A549 (cell line): ENCODE data around the gene PIP4K2A. TPM values are rescaled to one million over a fixed set of nuclear protein-coding genes. Genes with fewer than 3 reads are reported as not detected.
A peak's percentile ranks its signal among the peaks of the same experiment; 100 is the strongest.

ENCODE experiments used
- ATAC-seq, 2 experiments: fragments of 200-7000 bp in 1 of 2; fragments of >200 bp in 1 of 2; cut with Nextera tagmentation in 1 of 2; cut with Tn5 transposase in 1 of 2; 3 replicates each; pipeline versions ENCODE4 v1.8.0 to v1.9.1; 2018 to 2020; ENCODE audit warnings: mild to moderate bottlenecking in 1 of 2, moderate library complexity in 1 of 2
- CTCF ChIA-PET: fragments of 300-600 bp; sonication (Branson Sonifier 250); formaldehyde crosslinking; extraction: SDS; loops from one replicate; lab custom pipeline; 2021; ENCODE audit warnings: antibody characterized with exemption, inconsistent platforms; lab: Yijun Ruan, JAX
- POLR2A ChIA-PET: fragments of 350-600 bp; formaldehyde crosslinking; extraction: SDS; loops from one replicate; lab custom pipeline; 2021; ENCODE audit warnings: antibody characterized with exemption, inconsistent platforms; lab: Yijun Ruan, JAX
- DNase-seq, 2 experiments: peaks; one replicate each; pipeline versions ENCODE4 v3.0.0 to v3.0.0-alpha.2; 2011 to 2016; ENCODE audit warnings: low read depth in 1 of 2, low spot score in 1 of 2
- FAIRE-seq: peaks from 2 replicates; lab custom pipeline; 2011; peaks lifted over from hg19 to GRCh38; lab: Jason Lieb, UNC
- H3K27ac ChIP-seq, 2 experiments: fragments of >200 bp; sonication (Bioruptor Twin); formaldehyde crosslinking; 3 replicates each; pipeline ENCODE4 v1.5.1; 2016 to 2017
- H3K4me1 ChIP-seq: fragments of >200 bp; sonication (Bioruptor Twin); formaldehyde crosslinking; 3 replicates; pipeline ENCODE4 v1.6.1; 2016
- H3K4me2 ChIP-seq: fragments of >200 bp; sonication (Bioruptor Twin); formaldehyde crosslinking; 3 replicates; pipeline ENCODE4 v1.6.1; 2016
- H3K4me3 ChIP-seq: fragments of >200 bp; sonication (Bioruptor Twin); formaldehyde crosslinking; 3 replicates; pipeline ENCODE4 v1.5.1; 2016
- H3K9me3 ChIP-seq: fragments of >200 bp; sonication (Bioruptor Twin); formaldehyde crosslinking; 3 replicates; pipeline ENCODE4 v1.6.1; 2016
- ATOH8 ChIP-seq: fragments of 250-450 bp; sonication (Bioruptor Pico); IDR thresholded peaks from 2 replicates; pipeline ENCODE4 v1.5.0; 2020; ENCODE audit warnings: low read depth, mild to moderate bottlenecking, moderate library complexity
- BHLHE40 ChIP-seq: IDR thresholded peaks from 2 replicates; pipeline ENCODE4 v1.6.1; 2012; ENCODE audit warnings: low read depth, low read length, inconsistent platforms
- CBX2 ChIP-seq: fragments of 200-600 bp; sonication (generic); IDR thresholded peaks from 2 replicates; pipeline ENCODE4 v1.6.1; 2016; ENCODE audit warnings: low read depth, mild to moderate bottlenecking, borderline replicate concordance
- CHD2 ChIP-seq: fragments of 150-350 bp; IDR thresholded peaks from 2 replicates; pipeline ENCODE4 v1.6.1; 2014; ENCODE audit warnings: low read length; ENCODE audit not compliant: partially characterized antibody
- EP300 ChIP-seq, 2 experiments: fragments of >200 bp; sonication (Bioruptor Twin); formaldehyde crosslinking; IDR thresholded peaks; 2 replicates in 1 of 2; 3 replicates in 1 of 2; pipeline ENCODE4 v1.6.1; 2016 to 2017
- ESRRA ChIP-seq: fragments of 150-350 bp; IDR thresholded peaks from 2 replicates; pipeline ENCODE4 v1.6.1; 2014; ENCODE audit warnings: mild to moderate bottlenecking, low read length, borderline replicate concordance
- FOSB ChIP-seq: fragments of 250-450 bp; sonication (Bioruptor Pico); IDR thresholded peaks from 2 replicates; pipeline ENCODE4 v1.5.0; 2020; ENCODE audit warnings: mild to moderate bottlenecking, moderate library complexity
- GATA3 ChIP-seq: IDR thresholded peaks from 2 replicates; pipeline ENCODE4 v1.6.1; 2012; ENCODE audit warnings: borderline replicate concordance
- HOXA7 ChIP-seq: fragments of 250-450 bp; sonication (Bioruptor Pico); IDR thresholded peaks from 2 replicates; pipeline ENCODE4 v1.5.0; 2020; ENCODE audit warnings: mild to moderate bottlenecking, moderate library complexity
- HOXB13 ChIP-seq: fragments of 250-450 bp; sonication (Bioruptor Pico); IDR thresholded peaks from 2 replicates; pipeline ENCODE4 v1.5.0; 2020; ENCODE audit warnings: low read depth, mild to moderate bottlenecking, moderate library complexity
- KDM1A ChIP-seq: fragments of 200-600 bp; sonication (generic); IDR thresholded peaks from 2 replicates; pipeline ENCODE4 v1.6.1; 2016; ENCODE audit warnings: low read depth, mild to moderate bottlenecking
- KDM5A ChIP-seq: fragments of 200-600 bp; sonication (generic); IDR thresholded peaks from 2 replicates; pipeline ENCODE4 v1.6.1; 2016; ENCODE audit warnings: antibody characterized with exemption, mild to moderate bottlenecking
- MAZ ChIP-seq: fragments of 150-350 bp; IDR thresholded peaks from 2 replicates; pipeline ENCODE4 v1.6.1; 2014; ENCODE audit warnings: antibody characterized with exemption, low read depth, low read length, borderline replicate concordance
- MYC ChIP-seq: IDR thresholded peaks from 2 replicates; pipeline ENCODE4 v1.6.1; 2012; ENCODE audit warnings: mild to moderate bottlenecking, inconsistent platforms, low read length, improper control_type of control experiment, borderline replicate concordance
- NFE2L2 ChIP-seq: fragments of 150-350 bp; conservative IDR thresholded peaks from 2 replicates; pipeline ENCODE4 v1.6.1; 2014; ENCODE audit warnings: low read length
- PHF8 ChIP-seq: fragments of 200-600 bp; sonication (generic); IDR thresholded peaks from 2 replicates; pipeline ENCODE4 v1.6.1; 2016; ENCODE audit warnings: low read depth, mild to moderate bottlenecking, antibody characterized with exemption, moderate library complexity, borderline replicate concordance
- RARB ChIP-seq: fragments of 250-450 bp; sonication (Bioruptor Pico); IDR thresholded peaks from 2 replicates; pipeline ENCODE4 v1.8.0; 2021; ENCODE audit warnings: mild to moderate bottlenecking, moderate library complexity
- USF2 ChIP-seq: fragments of 450-650 bp; IDR thresholded peaks from 2 replicates; pipeline ENCODE4 v1.6.1; 2014; ENCODE audit warnings: antibody characterized with exemption
- ZC3H11A ChIP-seq: fragments of 450-650 bp; IDR thresholded peaks from 2 replicates; pipeline ENCODE4 v1.6.1; 2014; ENCODE audit warnings: antibody characterized with exemption, mild to moderate bottlenecking
- ZNF302 ChIP-seq: fragments of 250-450 bp; sonication (Bioruptor Pico); IDR thresholded peaks from 2 replicates; pipeline ENCODE4 v1.9.0; 2021; ENCODE audit warnings: inconsistent platforms, mild to moderate bottlenecking, moderate library complexity
- WGBS: methylation state at CpG from one replicate; pipeline ENCODE4 v1.1.6; 2017; ENCODE audit errors: missing lambda C conversion rate; 5-methylcytosine and 5-hydroxymethylcytosine counted together
- polyA plus RNA-seq, 4 experiments: library from polyadenylated mRNA; depleted of rRNA in 3 of 4; stranded (reverse); fragments of >200 nt; fragmentation: RNase III in 1 of 4; extraction: RNeasy Plus Mini Kit Qiagen cat#74134 plus additional on column Dnase treatment in 1 of 4; gene quantifications; 2 replicates in 3 of 4; 3 replicates in 1 of 4; pipeline ENCODE4 v1.2.3, GENCODE V29; 2011 to 2017
- TF ChIP-seq, protein P1 (sequence below): IDR thresholded peaks from 2 replicates; pipeline ENCODE4 v1.6.1; 2012; ENCODE audit warnings: low read depth, borderline replicate concordance
- TF ChIP-seq, protein P2 (sequence below): fragments of >200 bp; sonication (Bioruptor Twin); formaldehyde crosslinking; IDR thresholded peaks from 3 replicates; pipeline ENCODE4 v1.5.1; 2016

PIP4K2A gene
- polyA plus RNA-seq, 2 of the 4 experiments (the other 2 are of a cell fraction), result 23.1 to 24.0 TPM

GRCh38 chr10:22617516-22617915 lies 96.9 kb downstream of the PIP4K2A start:
- H3K9me3 ChIP-seq, result no peaks in the 10 kb centered on the region
- POLR2A ChIA-PET, result no interaction called here
- 92% methylated on average over 3 of the region's 3 CpGs for WGBS
- peak overlapping the region; percentile 63 for H3K4me2 ChIP-seq
- FAIRE-seq, result no peak
- peak overlapping the region in 1 of 2 experiments; percentile 19; a peak in 1 of 6 replicates for H3K27ac ChIP-seq
- TF ChIP-seq HOXB13 (CRISPR knock-in tag), result no peak
- TF ChIP-seq CBX2, result no peak
- no peak for TF ChIP-seq ESRRA
- TF ChIP-seq GATA3, result no peak
- TF ChIP-seq, all 56 proteins: peak for 0
- Histone ChIP-seq H3K4me1 (peaks cover 59% of the 10 kb centered on the region), H3K4me3 (no peak overlapping the region)
- no peak for ATAC-seq
- DNase-seq, result no peak
- CTCF ChIA-PET, result interaction anchor here (0.7 to 0.8 kb wide), 2 partner anchors 10 to 33 kb away, joined by 3 to 4 read pairs; no protein-coding TSS in a partner anchor

- Histone ChIP-seq H3K27ac (no peak overlapping the region), H3K4me1 (peaks cover 54% of the 10 kb centered on the region), H3K4me2 (no peak overlapping the region), H3K4me3 (no peak overlapping the region), H3K9me3 (no peaks in the 10 kb centered on the region)
- POLR2A ChIA-PET, result no interaction called here
- CTCF ChIA-PET, result interaction anchor here (0.7 to 1.0 kb wide), 3 partner anchors 11 to 32 kb away, joined by 3 to 4 read pairs (median 3); no protein-coding TSS in a partner anchor
- FAIRE-seq, result no peak
- TF ChIP-seq MYC (no peak), USF2 (no peak), KDM5A (no peak), ESRRA (no peak), ZC3H11A (no peak), HOXA7 (CRISPR knock-in tag) (no peak), ZNF302 (CRISPR knock-in tag) (no peak), FOSB (CRISPR knock-in tag) (no peak), MAZ (no peak), CHD2 (no peak), EP300 (IDR thresholded peaks at IDR 0.05) (no peak), PHF8 (no peak)
- TF ChIP-seq, protein P1, sequence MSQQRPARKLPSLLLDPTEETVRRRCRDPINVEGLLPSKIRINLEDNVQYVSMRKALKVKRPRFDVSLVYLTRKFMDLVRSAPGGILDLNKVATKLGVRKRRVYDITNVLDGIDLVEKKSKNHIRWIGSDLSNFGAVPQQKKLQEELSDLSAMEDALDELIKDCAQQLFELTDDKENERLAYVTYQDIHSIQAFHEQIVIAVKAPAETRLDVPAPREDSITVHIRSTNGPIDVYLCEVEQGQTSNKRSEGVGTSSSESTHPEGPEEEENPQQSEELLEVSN, result no peak
- DNase-seq, result no peak
- ATAC-seq, result no peak
- WGBS, result 94% methylated on average over 3 of the region's 3 CpGs
These were observed 97.3 kb downstream of the PIP4K2A start for GRCh38 chr10:22617051-22617450.

GRCh38 chr10:22615819-22616499 lies 98.4 kb downstream of the PIP4K2A start:
- H3K9me3 ChIP-seq, result no peaks in the 10 kb centered on the region
- ATAC-seq (no peak), FAIRE-seq (no peak), DNase-seq (no peak)
- H3K27ac ChIP-seq, result peak overlapping the region in 1 of 2 experiments; percentile 49; a peak in 2 of 6 replicates
- ChIA-PET POLR2A (no interaction called here), CTCF (interaction anchor here (1.0 kb wide), 2 partner anchors 31 to 623 kb away, joined by 3 read pairs; no protein-coding TSS in a partner anchor)
- H3K4me3 ChIP-seq, result no peak overlapping the region
- WGBS, result 82% methylated on average over 11 of the region's 11 CpGs
- TF ChIP-seq ATOH8 (CRISPR knock-in tag) (no peak), KDM1A (no peak), NFE2L2 (no peak), BHLHE40 (no peak), RARB (CRISPR knock-in tag) (no peak), EP300 (IDR thresholded peaks at IDR 0.05) (no peak)
- TF ChIP-seq, protein P2, sequence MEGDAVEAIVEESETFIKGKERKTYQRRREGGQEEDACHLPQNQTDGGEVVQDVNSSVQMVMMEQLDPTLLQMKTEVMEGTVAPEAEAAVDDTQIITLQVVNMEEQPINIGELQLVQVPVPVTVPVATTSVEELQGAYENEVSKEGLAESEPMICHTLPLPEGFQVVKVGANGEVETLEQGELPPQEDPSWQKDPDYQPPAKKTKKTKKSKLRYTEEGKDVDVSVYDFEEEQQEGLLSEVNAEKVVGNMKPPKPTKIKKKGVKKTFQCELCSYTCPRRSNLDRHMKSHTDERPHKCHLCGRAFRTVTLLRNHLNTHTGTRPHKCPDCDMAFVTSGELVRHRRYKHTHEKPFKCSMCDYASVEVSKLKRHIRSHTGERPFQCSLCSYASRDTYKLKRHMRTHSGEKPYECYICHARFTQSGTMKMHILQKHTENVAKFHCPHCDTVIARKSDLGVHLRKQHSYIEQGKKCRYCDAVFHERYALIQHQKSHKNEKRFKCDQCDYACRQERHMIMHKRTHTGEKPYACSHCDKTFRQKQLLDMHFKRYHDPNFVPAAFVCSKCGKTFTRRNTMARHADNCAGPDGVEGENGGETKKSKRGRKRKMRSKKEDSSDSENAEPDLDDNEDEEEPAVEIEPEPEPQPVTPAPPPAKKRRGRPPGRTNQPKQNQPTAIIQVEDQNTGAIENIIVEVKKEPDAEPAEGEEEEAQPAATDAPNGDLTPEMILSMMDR, result no peak
- peak overlapping the region; percentile 31; the same call in 2 of the 3 replicates for H3K4me2 ChIP-seq
- peaks cover 48% of the 10 kb centered on the region for H3K4me1 ChIP-seq
